Duodenal mucosa (tissue), 2 donors: ENCODE data around the gene MYH14.
A peak's percentile ranks its signal among the peaks of the same experiment; 100 is the strongest.

Experiments
- H3K27ac ChIP-seq: one replicate; pipeline ENCODE4 v1.7.0; 2013; ENCODE audit warnings: low read depth, low read length
- H3K27me3 ChIP-seq, 2 donors: one replicate each; pipeline ENCODE4 v1.7.0; 2013; ENCODE audit warnings: low read length in 2 of 2, control low read depth in 1 of 2; ENCODE audit not compliant: insufficient read depth in 2 of 2, control insufficient read depth in 1 of 2
- H3K36me3 ChIP-seq, 2 donors: one replicate each; pipeline ENCODE4 v1.7.0; 2013; ENCODE audit warnings: low read length in 2 of 2, control low read depth in 1 of 2; ENCODE audit not compliant: insufficient read depth in 2 of 2, control insufficient read depth in 1 of 2
- H3K4me1 ChIP-seq, 2 donors: one replicate each; pipeline ENCODE4 v1.7.0; 2013; ENCODE audit warnings: low read length in 2 of 2, control low read depth in 1 of 2; ENCODE audit not compliant: insufficient read depth in 2 of 2, control insufficient read depth in 1 of 2
- H3K4me3 ChIP-seq, 2 donors: one replicate each; pipeline ENCODE4 v1.7.0; 2013; ENCODE audit warnings: low read length in 2 of 2, low read depth in 1 of 2
- H3K9ac ChIP-seq, 2 donors: one replicate each; pipeline ENCODE4 v1.7.0; 2013; ENCODE audit warnings: low read length in 2 of 2, low read depth in 1 of 2
- H3K9me3 ChIP-seq, 2 donors: one replicate each; pipeline ENCODE4 v1.7.0; 2013; ENCODE audit warnings: low read length in 2 of 2, control low read depth in 1 of 2; ENCODE audit not compliant: control insufficient read depth in 1 of 2

Gene MYH14

DNA sequence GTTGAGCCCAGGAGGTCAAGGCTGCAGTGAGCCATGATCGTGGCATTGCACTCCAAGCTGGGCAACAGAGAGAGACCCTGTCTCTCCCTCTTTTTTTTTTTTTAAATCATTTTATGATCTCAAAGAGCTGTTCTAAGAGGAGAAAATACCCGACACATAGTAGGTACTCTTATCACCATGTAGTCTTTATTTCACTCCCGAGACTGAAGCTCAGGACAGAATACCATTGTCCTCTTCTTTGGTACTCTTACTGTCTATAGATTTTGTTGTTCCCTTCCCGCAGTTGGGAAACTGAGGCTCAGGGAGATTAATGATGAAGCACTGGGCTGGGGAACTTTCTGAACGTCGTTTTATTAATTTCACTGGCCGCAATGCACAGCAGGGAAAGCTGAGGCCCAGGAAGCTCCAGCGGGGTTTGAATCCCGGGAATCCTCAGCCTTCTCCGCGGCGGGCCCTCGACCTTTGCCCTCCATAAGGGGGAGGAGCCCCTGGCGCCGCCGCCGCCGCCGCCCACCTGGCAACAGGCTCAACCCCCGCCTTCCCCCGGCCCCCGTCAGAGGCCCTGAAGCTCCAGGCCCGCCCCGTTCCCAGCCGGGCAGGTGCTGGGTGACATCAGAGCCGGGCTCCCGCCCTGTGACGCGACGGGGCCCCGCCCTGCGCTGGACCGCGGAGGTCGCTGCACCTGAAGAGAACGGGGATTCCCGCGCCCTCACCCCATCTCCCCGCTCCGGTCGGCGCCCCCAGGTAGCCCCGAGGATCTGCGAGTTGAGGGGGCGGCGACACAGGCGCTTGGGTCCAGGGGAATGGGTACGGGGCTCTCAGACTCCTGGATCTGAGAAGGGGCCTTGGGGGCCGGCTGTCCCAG, 1.6 kb downstream of the MYH14 start:
- Histone ChIP-seq H3K9ac (peak overlapping the region; percentile 28 to 93), H3K36me3 (no peaks in the 10 kb centered on the region), H3K4me1 (peaks cover 20 to 23% of the 10 kb centered on the region in 2 donors), H3K4me3 (peak overlapping the region; percentile 34 to 67), H3K9me3 (no peaks in the 10 kb centered on the region), H3K27ac (peak overlapping the region; percentile 93), H3K27me3 (peaks cover 0 to 6% of the 10 kb centered on the region in 2 donors)

DNA sequence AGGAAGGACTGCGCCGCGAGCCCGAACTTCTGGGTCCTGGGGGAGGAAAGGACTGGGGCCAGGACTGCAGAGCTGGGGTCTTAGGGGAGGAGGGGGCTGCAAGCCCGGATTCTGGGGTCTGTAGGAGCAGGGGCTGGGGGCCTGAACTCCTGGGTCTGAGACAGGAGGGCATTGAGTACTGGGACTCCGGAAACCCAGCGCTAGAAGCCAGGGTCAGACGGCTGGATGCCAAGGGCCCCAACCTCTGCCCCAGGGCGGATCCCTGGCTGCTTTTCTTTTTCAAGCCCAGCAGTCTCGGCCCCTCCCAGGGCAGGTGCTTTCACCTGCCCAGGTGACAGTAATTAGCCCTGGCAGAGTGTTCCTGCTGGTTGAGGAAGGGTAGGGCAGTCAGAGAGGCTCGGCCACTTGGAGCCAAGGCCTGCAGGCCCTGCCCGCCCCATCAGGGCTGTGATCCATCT, 2.3 kb downstream of the MYH14 start:
- H3K36me3 ChIP-seq = peaks cover 3% of the 10 kb centered on the region in 2 donors
- H3K4me1 ChIP-seq = peaks cover 20 to 23% of the 10 kb centered on the region in 2 donors
- H3K27me3 ChIP-seq = peaks cover 0 to 6% of the 10 kb centered on the region in 2 donors
- no peaks in the 10 kb centered on the region for H3K9me3 ChIP-seq
- H3K27ac ChIP-seq = peak overlapping the region; percentile 93
- peak overlapping the region; percentile 54 to 67 for H3K4me3 ChIP-seq
- peak overlapping the region; percentile 80 to 93 for H3K9ac ChIP-seq

DNA sequence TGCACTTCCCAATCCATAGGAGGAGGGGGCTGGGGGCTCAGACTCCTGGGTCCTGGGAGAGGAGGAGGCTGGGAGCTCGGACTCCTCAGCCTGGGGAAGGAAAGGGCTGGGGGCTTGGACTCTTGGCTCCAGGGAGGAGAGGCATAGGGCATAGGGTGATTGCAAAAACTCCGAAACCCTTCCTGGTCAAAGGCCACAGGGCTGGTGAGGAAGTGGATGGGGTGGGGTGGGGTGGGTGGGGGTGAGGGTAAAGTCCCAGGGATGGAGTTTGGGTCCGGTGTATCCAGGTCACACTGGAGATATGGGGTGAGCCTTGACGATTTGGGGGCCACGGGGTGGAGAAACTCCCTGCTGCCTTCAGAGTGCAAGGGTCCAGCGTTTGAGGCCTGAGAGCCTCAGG, 2.8 kb downstream of the MYH14 start:
- H3K27me3 ChIP-seq = peaks cover 0 to 6% of the 10 kb centered on the region in 2 donors
- no peaks in the 10 kb centered on the region for H3K9me3 ChIP-seq
- peak overlapping the region; percentile 63 to 69 for H3K4me3 ChIP-seq
- H3K36me3 ChIP-seq = peaks cover 6 to 8% of the 10 kb centered on the region in 2 donors
- H3K4me1 ChIP-seq = peaks cover 20 to 23% of the 10 kb centered on the region in 2 donors
- H3K27ac ChIP-seq = peak overlapping the region; percentile 93
- H3K9ac ChIP-seq = peak overlapping the region; percentile 93 to 94

DNA sequence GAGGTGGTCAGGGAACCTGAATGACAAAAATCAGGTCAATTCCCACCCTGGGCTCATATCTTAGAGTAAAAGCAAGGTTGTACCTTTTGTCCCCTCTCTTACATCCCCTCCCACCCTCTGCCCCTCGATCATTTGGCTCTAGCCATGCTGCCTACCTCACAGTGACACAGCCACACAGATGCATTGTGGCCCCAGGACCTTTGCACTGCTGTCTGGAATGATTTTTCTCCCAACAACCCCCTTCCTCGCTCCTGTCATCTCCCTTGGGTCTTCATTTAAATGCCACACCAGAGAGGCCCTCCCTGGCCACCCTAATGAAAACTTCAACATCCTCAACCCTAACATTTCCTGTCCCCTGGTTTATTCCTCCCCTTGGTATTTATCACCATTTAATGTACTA, 4.3 kb downstream of the MYH14 start:
- peaks cover 16 to 18% of the 10 kb centered on the region in 2 donors for H3K4me1 ChIP-seq

DNA sequence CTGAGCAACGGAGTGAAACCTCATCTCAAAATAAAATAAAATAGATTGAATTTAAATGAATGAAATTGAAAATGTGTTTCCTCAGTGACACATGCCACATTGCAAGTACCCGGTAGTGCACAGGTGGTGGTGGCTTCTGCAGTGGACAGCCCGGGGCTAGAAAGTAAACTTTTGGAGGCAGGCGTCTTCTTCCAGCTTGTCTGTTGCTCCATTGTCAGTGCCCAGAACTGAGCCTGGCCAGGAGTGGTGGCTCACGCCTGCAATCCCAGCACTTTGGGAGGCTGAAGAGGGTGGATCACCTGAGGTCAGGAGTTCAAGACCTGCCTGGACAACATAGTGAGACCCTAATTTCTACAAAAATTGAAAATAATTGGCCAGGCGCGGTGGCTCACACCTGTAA, 5.7 kb downstream of the MYH14 start:
- Histone ChIP-seq H3K4me1 (peaks cover 11 to 13% of the 10 kb centered on the region in 2 donors), H3K9ac (no peak overlapping the region), H3K27ac (no peak overlapping the region), H3K36me3 (peaks cover 12 to 33% of the 10 kb centered on the region in 2 donors), H3K9me3 (no peaks in the 10 kb centered on the region), H3K27me3 (peaks cover 0 to 2% of the 10 kb centered on the region in 2 donors), H3K4me3 (no peak overlapping the region)

More for the DNA sequence above, 4.3 kb downstream of the MYH14 start:
- Histone ChIP-seq H3K9ac (peak overlapping the region; percentile 30 to 93), H3K27ac (no peak overlapping the region), H3K4me3 (no peak overlapping the region), H3K27me3 (peaks cover 0 to 5% of the 10 kb centered on the region in 2 donors), H3K9me3 (no peaks in the 10 kb centered on the region), H3K36me3 (peaks cover 9 to 22% of the 10 kb centered on the region in 2 donors)

DNA sequence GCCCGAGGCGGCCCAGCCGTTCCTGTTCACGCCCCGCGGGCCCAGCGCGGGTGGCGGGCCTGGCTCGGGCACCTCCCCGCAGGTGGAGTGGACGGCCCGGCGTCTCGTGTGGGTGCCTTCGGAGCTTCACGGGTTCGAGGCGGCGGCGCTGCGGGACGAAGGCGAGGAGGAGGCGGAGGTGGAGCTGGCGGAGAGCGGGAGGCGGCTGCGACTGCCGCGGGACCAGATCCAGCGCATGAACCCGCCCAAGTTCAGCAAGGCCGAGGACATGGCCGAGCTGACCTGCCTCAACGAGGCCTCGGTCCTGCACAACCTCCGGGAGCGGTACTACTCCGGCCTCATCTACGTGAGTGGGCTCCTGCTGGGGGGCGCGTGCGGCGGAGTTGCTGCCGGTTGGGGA, 7.0 kb downstream of the MYH14 start:
- Histone ChIP-seq H3K9me3 (no peaks in the 10 kb centered on the region), H3K4me3 (no peak overlapping the region), H3K36me3 (peaks cover 12 to 36% of the 10 kb centered on the region in 2 donors), H3K4me1 (peaks cover 8 to 15% of the 10 kb centered on the region in 2 donors), H3K9ac (no peak overlapping the region), H3K27me3 (no peaks in the 10 kb centered on the region), H3K27ac (no peak overlapping the region)

DNA sequence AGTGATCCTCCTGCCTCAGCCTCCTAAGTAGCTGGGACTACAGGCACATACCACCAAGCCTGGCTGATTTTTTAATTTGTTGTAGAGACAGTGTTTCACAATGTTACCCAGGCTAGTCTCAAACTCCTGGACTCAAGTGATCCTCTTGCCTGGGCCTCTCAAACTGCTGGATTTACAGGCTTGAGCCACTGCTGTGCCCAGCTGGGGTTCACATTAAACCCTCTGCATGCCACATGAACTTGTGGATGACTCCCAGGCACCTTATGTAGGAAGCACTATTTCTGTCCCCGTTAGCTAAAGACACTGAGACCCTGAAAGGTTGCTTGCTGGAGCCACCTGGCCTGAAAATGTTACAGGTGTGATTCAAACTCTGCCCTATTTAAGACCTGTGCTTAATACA, 10.5 kb downstream of the MYH14 start:
- Histone ChIP-seq H3K36me3 (peaks cover 19 to 53% of the 10 kb centered on the region in 2 donors), H3K4me1 (peaks cover 0 to 13% of the 10 kb centered on the region in 2 donors), H3K27me3 (no peaks in the 10 kb centered on the region), H3K9ac (peak overlapping the region in 1 of 2 donors; percentile 18), H3K4me3 (no peak overlapping the region), H3K27ac (no peak overlapping the region), H3K9me3 (no peaks in the 10 kb centered on the region)

DNA sequence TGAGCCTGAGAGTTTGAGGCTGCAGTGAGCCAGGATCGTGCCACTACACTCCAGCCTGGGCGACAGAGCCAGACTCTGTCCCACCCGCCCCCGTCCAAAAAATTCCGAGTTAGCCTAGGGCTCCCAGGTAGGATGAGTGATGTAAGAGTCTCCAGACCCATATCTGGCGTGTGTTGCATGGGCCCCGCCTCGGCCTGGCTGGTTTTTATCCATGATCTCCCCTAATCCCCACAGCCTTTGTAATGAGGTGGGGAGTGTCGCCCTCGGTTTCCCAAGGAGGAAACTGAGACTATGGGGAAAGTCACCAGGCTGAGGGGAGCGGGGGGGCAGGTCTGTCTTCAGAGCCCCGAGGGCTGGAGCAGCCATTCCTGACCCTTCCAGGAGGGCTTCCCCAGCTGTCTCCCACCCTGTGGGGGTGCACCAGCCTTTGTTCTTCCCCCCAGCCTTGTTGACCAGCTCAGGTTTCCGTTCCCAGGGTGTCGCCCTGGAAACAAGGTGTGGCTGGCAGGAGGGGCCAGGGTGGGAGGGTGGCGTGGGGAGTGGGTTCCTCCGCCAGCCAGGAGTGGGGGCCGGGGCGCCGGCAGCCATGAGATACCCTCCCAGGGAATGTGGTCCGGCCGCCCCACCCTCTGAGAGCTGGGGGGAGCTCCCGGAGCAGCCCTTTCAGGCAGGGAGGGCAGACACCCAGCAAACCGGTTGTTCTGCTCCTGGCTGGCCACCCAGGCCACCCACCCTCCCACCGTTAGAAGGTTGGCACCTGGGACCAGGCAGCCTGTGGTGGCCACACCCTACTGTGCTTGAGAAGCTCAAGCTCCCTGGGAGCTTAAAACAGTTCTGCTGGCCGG, 11.5 kb downstream of the MYH14 start:
- Histone ChIP-seq H3K9me3 (no peaks in the 10 kb centered on the region), H3K9ac (peak overlapping the region; percentile 35 to 54), H3K27me3 (no peaks in the 10 kb centered on the region), H3K36me3 (peaks cover 22 to 60% of the 10 kb centered on the region in 2 donors), H3K4me3 (peak overlapping the region in 1 of 2 donors; percentile 1), H3K4me1 (peaks cover 0 to 13% of the 10 kb centered on the region in 2 donors), H3K27ac (peak overlapping the region; percentile 26)

DNA sequence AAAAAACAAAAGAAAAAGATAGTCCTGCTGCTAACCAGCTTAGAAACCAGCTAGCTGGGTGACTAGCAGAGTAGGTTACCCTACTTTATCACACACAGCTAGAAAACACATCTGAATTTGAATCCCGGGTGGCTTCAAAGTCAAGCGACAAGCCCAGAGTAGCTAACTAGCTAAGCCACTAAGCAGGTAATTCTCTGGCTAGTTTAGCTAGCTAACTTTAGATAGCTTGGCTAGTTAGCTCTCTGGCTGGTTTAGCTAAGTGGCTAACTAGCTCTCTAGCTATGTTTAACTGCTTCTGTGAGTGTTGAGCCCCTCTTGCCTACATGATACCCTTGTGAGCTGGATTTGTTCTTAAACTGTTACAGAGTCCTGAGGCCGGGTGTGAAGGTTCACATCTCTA, 12.4 kb downstream of the MYH14 start:
- Histone ChIP-seq H3K36me3 (peaks cover 19 to 58% of the 10 kb centered on the region in 2 donors), H3K27me3 (no peaks in the 10 kb centered on the region), H3K9ac (peak overlapping the region; percentile 35 to 38), H3K27ac (no peak overlapping the region), H3K4me3 (no peak overlapping the region), H3K4me1 (peaks cover 0 to 13% of the 10 kb centered on the region in 2 donors), H3K9me3 (no peaks in the 10 kb centered on the region)
